GM19438 (cell line): Measurements from ENCODE around the gene SHFL.

Source experiments
- ATAC-seq: cut with Tn5 transposase; IDR thresholded peaks from one replicate; pipeline ENCODE4 v1.9.1; 2021; ENCODE audit warnings: low read depth; ENCODE audit not compliant: unreplicated experiment

SHFL gene

DNA sequence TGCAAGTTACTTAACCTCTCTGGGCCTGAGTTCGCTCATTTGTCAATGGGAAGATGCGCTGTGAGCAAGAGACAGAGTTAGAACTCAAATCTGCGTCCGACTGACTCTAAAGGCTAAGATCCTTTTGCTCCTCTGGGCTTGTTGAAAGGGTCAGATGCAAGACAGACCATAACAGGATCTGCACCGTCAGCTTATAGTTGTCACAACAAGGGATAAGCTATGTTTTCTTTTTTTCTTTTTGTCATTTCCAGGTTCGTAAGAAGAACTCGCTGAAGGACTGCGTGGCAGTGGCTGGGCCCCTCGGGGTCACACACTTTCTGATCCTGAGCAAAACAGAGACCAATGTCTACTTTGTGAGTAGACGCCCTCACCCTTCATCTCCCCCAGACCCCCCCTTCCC is 21.1 kb downstream of the SHFL start:
- no peak for ATAC-seq

DNA sequence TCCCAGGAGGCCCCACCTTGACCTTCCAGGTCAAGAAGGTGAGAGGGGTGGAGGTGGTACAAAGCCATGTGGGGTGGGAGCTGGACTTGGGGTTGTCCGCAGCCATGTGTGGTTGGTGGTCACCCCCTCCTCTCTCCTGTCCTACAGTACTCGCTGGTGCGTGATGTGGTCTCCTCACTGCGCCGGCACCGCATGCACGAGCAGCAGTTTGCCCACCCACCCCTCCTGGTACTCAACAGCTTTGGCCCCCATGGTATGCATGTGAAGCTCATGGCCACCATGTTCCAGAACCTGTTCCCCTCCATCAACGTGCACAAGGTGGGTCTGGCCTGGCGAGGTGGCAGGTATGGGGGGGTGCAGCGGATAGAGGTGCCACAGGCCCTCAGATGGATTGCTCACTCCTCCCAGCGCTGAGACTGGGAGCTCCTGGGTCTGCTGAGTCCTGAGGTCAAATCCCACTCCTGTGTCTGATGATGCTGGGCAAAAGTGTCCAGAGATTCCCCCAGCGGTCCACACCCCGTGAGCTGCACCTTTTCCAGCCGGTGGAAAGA is 21.8 kb downstream of the SHFL start:
- no peak for ATAC-seq

DNA sequence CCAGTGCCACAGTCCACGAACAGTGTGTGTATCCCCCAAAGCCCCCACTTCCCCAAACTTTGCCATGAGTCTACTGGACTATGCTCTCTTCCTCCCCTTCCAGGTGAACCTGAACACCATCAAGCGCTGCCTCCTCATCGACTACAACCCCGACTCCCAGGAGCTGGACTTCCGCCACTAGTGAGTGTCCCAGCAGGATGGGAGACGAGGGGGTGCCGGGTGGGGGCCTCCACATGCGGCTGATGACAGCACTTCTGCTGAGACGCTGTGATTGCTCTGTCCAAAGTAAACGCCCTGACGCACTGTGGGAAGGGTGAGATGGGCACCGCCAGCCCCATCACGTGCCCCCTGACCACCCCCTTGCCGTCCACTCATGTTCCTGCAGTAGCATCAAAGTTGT is 23.4 kb downstream of the SHFL start:
- no peak for ATAC-seq

DNA sequence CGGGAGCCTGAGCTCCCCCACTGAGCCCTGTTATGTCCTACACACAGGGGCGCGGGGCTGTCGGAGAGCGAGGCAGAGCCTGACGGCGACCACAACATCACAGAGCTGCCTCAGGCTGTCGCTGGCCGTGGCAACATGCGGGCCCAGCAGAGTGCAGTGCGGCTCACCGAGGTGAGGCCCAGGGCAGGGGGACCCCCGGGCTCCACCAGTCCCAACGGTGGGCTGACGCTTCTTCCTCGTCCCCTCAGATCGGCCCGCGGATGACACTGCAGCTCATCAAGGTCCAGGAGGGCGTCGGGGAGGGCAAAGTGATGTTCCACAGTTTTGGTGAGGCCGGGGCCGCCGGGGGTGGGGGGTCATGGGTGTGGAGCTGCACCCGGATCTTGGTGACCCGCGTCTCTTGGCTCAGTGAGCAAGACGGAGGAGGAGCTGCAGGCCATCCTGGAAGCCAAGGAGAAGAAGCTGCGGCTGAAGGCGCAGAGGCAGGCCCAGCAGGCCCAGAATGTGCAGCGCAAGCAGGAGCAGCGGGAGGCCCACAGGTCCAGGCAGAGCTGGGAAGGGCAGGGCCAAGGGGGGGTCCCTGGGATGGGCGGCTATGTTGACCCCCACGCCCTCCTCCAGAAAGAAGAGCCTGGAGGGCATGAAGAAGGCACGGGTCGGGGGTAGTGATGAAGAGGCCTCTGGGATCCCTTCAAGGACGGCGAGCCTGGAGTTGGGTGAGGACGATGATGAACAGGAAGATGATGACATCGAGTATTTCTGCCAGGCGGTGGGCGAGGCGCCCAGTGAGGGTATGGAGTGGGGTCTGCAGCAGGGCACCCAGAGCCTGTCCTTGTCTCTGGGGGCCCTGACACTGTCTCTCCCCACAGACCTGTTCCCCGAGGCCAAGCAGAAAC is 24.2 kb downstream of the SHFL start:
- ATAC-seq, result no peak

DNA sequence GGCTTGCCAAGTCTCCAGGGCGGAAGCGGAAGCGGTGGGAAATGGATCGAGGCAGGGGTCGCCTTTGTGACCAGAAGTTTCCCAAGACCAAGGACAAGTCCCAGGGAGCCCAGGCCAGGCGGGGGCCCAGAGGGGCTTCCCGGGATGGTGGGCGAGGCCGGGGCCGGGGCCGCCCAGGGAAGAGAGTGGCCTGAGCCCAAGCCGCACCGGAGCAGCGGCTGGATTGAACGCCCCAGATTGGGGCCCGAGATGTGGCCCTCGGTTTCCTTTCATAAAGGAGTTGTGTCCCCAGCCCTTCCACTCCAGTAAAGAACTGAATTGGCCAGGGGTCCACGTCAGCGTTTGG is 24.8 kb downstream of the SHFL start:
- ATAC-seq, result no peak

DNA sequence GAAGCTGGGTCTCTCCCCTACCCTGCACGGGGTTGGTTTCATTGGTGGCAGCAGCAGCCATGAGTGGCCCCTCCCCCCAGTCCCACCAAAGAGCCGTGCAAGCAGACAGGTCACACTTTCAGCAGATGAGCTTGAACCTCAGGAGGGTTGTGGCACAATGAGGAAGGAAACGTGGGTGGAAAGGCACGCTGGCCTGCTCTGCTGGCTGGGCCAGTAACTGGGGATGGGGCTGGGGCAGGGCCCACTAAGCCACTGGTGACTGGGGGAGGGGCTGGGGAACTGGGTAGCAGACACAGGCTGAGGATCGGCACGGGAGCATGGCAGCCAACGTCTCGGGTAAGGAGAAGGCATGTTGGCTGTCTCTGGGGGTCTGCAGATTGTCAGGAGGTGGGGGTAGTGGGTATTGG is 25.3 kb downstream of the SHFL start, which contains the start of gene P2RY11:
Gene P2RY11 (plus strand): TSS at position 289 of the 407 bp plus-strand sequence. CDS start 29 bp downstream, at position 318.
- ATAC-seq, result no peak

DNA sequence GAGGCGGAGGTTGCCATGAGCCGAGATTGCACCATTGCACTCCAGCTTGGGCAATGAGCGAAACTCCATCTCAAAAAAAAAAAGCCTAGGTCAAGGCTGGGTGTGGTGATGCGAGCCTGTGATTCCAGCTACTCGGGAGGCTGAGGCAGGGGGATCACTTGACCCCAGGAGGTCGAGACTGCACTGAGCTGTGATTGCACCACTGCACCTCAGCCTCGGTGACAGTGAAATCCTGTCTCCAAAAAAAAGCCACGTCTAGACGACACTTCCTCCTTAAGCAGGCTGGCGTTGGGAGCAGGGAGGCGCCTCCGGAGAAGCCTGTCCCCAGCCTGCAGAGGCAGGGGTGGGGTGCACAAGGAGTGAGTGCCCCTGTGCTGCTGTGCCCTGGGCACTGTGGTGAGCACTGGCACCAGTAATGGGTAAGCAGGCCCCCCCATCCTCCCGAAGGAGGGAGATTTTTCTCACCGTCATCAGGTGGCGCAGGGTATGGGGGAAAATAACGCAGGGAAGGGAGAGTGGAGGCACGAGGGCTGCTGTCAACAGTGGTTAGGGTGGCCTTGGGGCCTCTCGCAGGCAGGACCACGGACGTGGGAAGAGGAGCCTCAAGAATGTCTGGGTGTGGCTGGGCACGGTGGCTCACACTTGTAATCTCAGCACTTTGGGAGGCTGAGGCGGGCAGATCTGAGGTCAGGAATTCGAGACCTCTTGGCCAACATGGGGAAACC is 26.1 kb downstream of the SHFL start:
- ATAC-seq, result no peak

DNA sequence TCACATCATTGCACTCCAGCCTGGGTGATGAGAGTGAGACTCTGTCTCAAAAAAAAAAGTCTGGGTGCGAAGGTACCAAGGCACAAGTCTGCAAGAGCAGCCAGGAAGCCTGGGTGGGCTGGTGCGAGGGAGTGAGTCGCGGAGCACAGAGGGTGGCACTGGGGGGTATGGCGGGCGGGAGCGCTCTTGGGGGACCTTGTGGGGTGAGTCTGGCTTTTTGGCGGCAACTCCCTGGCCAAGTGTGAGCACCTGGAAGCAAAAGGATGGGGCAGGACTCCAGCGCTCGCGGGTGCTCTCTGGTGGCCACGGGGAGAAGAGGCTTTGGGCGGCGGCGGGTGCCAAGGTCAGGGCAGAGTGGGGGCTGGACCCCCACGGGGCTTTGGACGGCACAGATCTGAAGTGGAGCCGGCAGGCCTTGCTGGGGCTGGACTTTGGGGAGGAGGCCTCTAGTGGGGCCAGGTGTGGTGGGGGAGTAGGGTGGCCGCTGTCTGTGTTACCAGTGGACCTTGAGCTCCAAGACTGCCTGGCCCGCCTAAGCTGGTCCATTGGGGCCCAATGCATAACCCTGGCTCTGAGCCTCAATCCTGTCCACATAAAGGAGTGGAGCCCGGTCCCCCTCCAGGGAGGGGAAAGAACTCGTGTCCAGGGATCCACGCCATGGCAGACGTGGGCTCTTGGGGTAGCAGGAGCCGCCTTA is 26.9 kb downstream of the SHFL start:
- ATAC-seq, result no peak

DNA sequence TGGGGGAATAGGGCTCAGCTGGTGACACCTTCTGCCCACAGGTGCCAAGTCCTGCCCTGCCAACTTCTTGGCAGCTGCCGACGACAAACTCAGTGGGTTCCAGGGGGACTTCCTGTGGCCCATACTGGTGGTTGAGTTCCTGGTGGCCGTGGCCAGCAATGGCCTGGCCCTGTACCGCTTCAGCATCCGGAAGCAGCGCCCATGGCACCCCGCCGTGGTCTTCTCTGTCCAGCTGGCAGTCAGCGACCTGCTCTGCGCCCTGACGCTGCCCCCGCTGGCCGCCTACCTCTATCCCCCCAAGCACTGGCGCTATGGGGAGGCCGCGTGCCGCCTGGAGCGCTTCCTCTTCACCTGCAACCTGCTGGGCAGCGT is 27.5 kb downstream of the SHFL start:
- no peak for ATAC-seq

DNA sequence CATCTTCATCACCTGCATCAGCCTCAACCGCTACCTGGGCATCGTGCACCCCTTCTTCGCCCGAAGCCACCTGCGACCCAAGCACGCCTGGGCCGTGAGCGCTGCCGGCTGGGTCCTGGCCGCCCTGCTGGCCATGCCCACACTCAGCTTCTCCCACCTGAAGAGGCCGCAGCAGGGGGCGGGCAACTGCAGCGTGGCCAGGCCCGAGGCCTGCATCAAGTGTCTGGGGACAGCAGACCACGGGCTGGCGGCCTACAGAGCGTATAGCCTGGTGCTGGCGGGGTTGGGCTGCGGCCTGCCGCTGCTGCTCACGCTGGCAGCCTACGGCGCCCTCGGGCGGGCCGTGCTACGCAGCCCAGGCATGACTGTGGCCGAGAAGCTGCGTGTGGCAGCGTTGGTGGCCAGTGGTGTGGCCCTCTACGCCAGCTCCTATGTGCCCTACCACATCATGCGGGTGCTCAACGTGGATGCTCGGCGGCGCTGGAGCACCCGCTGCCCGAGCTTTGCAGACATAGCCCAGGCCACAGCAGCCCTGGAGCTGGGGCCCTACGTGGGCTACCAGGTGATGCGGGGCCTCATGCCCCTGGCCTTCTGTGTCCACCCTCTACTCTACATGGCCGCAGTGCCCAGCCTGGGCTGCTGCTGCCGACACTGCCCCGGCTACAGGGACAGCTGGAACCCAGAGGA is 28.0 kb downstream of the SHFL start:
- no peak for ATAC-seq

DNA sequence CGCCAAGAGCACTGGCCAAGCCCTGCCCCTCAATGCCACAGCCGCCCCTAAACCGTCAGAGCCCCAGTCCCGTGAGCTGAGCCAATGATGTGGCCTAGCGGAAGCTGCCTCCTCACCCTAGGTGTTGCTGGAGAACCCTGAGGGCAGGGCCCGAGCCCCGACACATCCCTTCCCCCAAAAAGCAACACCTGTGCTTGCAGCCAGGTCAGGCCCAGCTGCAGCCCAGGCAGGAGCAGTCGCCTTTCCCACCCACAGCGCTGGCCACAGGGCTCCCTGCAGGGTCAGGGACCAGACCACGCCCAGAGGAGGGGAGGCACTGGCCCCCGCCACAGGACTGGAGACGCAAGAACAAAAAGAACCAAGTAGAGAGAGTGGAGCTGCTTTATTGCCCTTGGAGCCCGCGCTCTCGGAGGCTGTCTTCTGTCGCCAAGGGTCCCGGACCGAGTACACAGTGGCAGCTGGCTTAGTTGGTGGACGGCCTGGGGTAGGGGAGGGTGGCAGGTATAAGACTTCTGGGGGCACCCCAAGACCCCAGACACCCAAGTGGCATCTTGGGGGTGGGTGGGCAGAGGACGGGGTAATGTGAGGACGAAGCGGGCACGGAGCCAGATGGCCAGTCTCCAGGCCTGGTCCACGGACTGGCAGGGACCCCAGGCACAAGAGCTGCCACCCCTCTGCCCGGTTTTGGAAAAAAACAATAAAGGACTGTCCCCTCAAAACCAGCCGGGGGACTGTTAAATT is 28.7 kb downstream of the SHFL start:
- no peak for ATAC-seq

DNA sequence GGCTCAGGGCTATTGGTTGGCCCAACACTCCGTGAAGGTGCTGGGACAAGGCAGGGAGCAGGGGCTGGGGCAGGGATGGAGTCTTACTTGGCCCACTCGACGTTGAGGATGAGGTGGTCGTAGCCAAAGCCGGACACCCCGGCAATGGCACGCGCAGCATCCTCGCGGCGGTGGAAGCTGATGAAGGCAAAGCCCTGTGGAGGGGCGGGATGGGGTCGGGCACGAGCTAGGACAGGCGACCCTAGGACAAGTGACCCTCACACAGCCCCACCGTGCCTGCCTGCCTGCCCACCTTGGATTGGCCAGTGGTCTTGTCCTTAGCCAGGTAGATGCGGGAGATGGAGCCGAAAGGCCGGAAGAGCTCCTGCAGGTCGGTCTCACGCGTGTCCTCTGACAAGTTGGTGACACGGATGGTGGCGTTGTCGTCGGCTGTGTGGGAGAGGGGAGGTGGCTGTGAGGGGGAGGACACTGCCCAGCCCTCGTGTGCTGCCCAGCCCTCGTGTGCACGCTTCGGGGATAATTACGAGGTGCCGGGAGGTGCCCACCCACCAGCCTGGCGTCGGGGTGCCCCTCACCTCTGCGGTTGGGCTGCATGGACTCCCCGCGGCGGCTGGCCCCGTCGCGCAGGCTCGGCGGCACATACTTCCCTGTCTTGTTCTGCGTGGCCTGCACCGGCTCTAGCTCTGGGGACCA is 29.4 kb downstream of the SHFL start:
- no peak for ATAC-seq

DNA sequence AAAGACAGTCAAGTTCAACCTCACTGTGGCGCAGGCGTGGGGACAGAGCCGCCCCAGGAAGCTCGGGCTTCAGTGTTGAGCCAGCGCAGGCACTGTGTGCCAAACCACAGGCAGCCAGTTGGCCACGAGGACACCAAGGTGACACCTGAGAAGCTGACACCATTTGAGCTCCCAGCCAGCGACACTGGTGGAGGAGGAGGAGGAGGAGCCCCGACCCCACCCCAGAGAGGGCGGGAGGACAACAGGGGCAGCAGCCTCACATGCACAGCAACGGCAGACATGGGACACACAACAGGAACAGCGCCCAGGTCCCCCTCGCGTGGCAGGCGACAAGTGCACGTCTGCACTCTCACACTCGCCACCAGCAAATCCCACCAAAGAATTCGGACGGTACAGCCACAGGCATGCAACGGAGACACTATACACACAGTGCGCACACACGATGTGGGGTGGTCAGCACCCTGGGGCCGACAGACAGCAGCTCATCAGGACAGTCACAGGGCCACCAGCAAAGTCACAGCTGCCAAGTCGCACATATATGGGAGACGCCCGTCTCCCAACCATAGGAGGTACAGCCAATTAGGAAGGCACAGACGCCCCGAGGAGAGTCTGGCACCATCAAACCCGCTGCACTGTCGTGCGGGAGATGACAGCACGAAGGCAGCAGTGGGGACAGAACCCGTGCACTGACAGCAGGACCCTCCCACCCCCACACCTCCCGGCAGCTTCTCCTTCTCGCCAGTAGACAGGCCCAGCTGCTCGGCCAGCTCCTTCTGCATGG is 30.2 kb downstream of the SHFL start:
- ATAC-seq, result no peak

DNA sequence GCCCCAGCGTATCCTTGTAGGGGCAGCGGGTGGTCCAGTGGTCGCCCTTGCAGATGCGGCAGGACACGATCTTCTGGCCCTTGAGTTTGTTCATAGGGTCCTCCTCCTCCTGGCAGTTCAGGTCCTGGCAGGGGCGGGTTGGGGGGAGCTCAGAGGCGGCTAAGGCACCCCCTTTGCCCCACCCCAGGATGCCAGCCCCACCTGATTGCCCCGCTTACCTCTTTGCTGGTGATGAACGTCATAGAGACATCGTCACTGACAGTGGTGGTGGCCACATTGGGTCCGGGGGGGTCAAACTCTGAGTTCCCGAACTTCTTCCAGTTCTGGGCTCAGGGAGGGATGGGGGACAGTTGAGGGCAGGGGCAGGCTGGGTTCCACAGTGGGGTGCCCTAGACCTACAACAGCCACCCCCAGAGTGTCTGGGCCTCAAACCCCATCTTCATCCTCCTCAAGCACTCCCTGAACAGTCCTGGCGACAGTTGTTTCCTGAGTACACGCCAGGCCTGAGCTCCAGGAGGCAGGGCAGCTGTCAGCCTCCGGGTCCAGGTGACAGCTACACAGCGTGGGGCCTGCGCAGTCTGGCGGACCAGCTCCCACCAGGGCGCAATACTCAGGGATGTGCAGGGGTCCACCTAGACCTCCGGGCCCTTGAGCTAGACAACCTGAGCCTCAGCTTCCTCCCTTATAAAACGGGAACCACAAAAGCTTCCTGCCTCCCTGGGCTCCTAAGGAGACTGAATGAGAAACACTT is 30.9 kb downstream of the SHFL start:
- no peak for ATAC-seq

DNA sequence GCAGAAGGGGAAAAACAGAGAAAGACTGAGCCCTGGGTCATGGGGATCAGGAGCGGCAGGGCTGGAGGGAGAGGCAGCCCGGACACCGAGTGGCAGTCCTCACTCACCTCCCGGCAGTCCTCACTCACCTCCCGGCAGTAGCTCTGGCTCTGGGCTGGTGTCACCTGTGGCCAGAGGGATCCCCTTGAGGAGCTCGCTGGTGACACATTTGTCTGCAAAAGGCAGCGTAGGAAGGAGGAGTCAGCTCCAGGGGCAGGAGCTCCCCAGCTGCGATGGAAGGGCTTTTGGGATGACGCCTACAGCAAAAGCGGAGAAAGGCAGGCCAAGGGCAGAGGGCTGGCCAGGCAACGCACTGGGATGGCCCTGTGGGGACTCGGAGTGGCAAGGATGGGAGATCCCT is 32.8 kb downstream of the SHFL start:
- no peak for ATAC-seq

DNA sequence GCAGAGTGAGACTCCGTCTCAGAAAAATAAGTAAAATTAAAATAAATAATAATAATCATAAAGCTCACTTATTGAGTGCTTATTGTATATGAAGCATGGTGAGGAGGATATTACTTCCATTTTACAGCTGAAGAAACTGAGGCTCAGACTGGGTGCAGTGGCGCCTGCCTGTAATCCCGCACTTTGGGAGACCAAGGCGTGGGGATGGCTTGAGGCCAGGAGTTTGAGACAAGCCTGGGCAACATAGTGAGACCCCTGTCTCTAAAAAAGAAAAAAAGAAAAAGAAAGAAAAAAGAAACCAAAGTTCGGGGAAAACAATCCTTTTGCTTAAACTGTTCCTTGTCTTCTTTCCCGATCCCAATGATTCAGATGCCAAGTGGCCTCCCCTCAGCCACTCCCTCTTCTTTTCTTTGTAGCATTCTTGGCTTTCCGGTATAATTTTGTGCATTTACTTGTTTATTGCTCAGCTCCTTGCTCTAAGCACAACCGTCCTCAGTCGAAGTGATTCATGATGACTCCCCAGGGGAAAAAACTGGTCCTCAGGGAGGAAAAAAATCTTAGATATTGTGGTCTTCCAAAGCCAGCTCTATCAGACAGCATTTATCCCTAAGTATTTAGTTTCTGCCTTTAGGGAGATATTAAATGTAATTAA is 34.5 kb downstream of the SHFL start:
- no peak for ATAC-seq

DNA sequence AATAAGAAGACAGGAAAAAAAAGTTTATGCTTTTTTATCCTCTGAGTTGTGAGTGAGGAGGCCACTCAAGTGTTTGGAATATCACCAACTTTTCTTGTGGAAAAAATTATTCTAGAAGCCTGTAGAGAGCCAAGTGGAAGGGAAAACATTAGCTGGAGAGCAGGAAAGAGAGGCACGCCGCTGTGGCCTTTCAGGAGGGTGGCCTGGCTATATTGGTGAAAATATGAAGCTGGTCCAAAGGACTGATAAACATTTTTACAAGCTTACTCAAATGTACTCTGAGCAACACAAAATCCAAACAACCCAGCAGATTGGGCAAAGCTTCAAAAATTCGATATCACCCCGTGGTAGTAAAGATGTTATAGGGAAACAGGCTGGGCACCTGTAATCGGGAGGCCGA is 35.9 kb downstream of the SHFL start:
- ATAC-seq, result no peak
